ENCODE data around the gene GPR108. TPM values are rescaled to one million over a fixed set of nuclear protein-coding genes. Genes with fewer than 3 reads are reported as not detected.

Gene GPR108
- total and polyA plus RNA-seq, 2 of the 8 experiments (the other 6 are each of a cell fraction or from before 2014, with no cell fraction given) = 34.9 to 46.0 TPM

GRCh38 chr19:6693681-6694080, 43.7 kb downstream of the GPR108 start:
- H3K4me3 ChIP-seq (ENCODE audit: extremely low read depth in 1 of 4, insufficient read depth in 2 of 4, low read depth in 3 of 4, low read length in 4 of 4) = no peak overlapping the region
- no peak overlapping the region for H4K91ac ChIP-seq (replicated peaks; ENCODE audit: insufficient read length, low read length)
- no peaks in the 10 kb centered on the region for H3K79me2 ChIP-seq (ENCODE audit: control insufficient read depth in 1 of 2, insufficient read depth in 2 of 2, low read length in 2 of 2)
- no peaks in the 10 kb centered on the region for H4K20me1 ChIP-seq (replicated peaks in 1 of 2; ENCODE audit: control insufficient read depth in 1 of 2, insufficient read depth in 2 of 2, low read length in 2 of 2)
- DNase-seq (ENCODE audit: low read depth in 1 of 2, low spot score in 2 of 2) (no peak), FAIRE-seq (no peak)
- no peak overlapping the region for H2BK20ac ChIP-seq (ENCODE audit: low read length)
- H2BK12ac ChIP-seq (ENCODE audit: low read depth, low read length) = no peak overlapping the region
- no peak overlapping the region for H3K23ac ChIP-seq (ENCODE audit: insufficient read length)
- no peak overlapping the region for H3K14ac ChIP-seq (ENCODE audit: insufficient read length)
- no peak overlapping the region for H3K4me2 ChIP-seq (ENCODE audit: insufficient read depth in 1 of 2, low read depth in 2 of 2, low read length in 2 of 2)
- no peaks in the 10 kb centered on the region for H3K27me3 ChIP-seq (replicated peaks in 1 of 4; ENCODE audit: control insufficient read depth in 3 of 4, extremely low read depth in 1 of 4, insufficient read depth in 3 of 4, low read length in 3 of 4)
- no peak overlapping the region for H2BK120ac ChIP-seq (replicated peaks; ENCODE audit: low read depth, low read length)
- no peak overlapping the region for H2BK5ac ChIP-seq (ENCODE audit: low read depth, low read length)
- no peaks in the 10 kb centered on the region for H3K23me2 ChIP-seq (ENCODE audit: low read depth, low read length)
- H3K56ac ChIP-seq (replicated peaks; ENCODE audit: insufficient read length, low read depth, low read length) = no peak overlapping the region
- H3K79me1 ChIP-seq (ENCODE audit: low read depth, low read length) = no peaks in the 10 kb centered on the region
- no peaks in the 10 kb centered on the region for H3K4me1 ChIP-seq (replicated peaks in 1 of 4; ENCODE audit: control insufficient read depth in 3 of 4, insufficient read depth in 4 of 4, low read length in 3 of 4)
- no peaks in the 10 kb centered on the region for H3K9me3 ChIP-seq (ENCODE audit: insufficient read depth in 2 of 2, low read depth in 1 of 2, low read length in 1 of 2)
- H2AK5ac ChIP-seq (ENCODE audit: low read depth, low read length) = no peak overlapping the region
- no peak overlapping the region for H3K27ac ChIP-seq (ENCODE audit: low read depth, low read length)
- no peak overlapping the region for H3K9ac ChIP-seq (replicated peaks in 1 of 4; ENCODE audit: extremely low read depth in 1 of 4, low read depth in 3 of 4, low read length in 3 of 4)
- H3K18ac ChIP-seq (ENCODE audit: extremely low read depth, low read length) = no peak overlapping the region
- POLR2A ChIA-PET (ENCODE audit: partially characterized antibody) = no interaction called here
- H3K36me3 ChIP-seq (ENCODE audit: control insufficient read depth in 2 of 4, insufficient read depth in 4 of 4, low read length in 3 of 4) = no peaks in the 10 kb centered on the region
- no peak overlapping the region for H4K5ac ChIP-seq (ENCODE audit: insufficient read length, low read depth, low read length)
- 77% methylated on average over 3 of the region's 7 CpGs; no CpG with 5 or more reads in 1 of the 2 experiments for WGBS, 2 experiments (ENCODE audit: extremely low coverage in 1 of 2, insufficient coverage in 1 of 2, insufficient read length in 1 of 2, insufficient replicate concordance in 2 of 2, low coverage in 1 of 2, low lambda C conversion rate in 2 of 2, missing lambda C conversion rate in 1 of 2)
- H4K8ac ChIP-seq (ENCODE audit: extremely low read depth, insufficient read depth, low read length) = no peak overlapping the region
- H2BK15ac ChIP-seq (ENCODE audit: low read length) = no peak overlapping the region
- no peak overlapping the region for H3K4ac ChIP-seq (replicated peaks; ENCODE audit: insufficient read length, low read depth, low read length)
- H2AFZ ChIP-seq (ENCODE audit: low read length) = no peak overlapping the region
- CTCF ChIA-PET (ENCODE audit: partially characterized antibody) = no interaction called here
- TF ChIP-seq SUZ12 (IDR thresholded peaks at IDR 0.05; ENCODE audit: low read length) (no peak), SP1 (IDR thresholded peaks at IDR 0.05; ENCODE audit: low read depth, low read length) (no peak), RXRA (IDR thresholded peaks at IDR 0.05; ENCODE audit: insufficient read depth, low read depth, low read length) (no peak), POLR2AphosphoS5 (IDR thresholded peaks at IDR 0.05; ENCODE audit: low read depth, low read length) (no peak), CTCF (IDR thresholded peaks at IDR 0.05; ENCODE audit: control extremely low read depth in 1 of 3, insufficient read depth in 1 of 3, low read depth in 1 of 3, low read length in 3 of 3) (no peak), NANOG (IDR thresholded peaks at IDR 0.05; ENCODE audit: insufficient read depth, low read depth, low read length, poor library complexity, severe bottlenecking) (no peak), ATF3 (IDR thresholded peaks at IDR 0.05; ENCODE audit: insufficient read depth, low read depth, low read length) (no peak), KDM4A (IDR thresholded peaks at IDR 0.05; ENCODE audit: low read depth, low read length, severe bottlenecking) (no peak), TEAD4 (IDR thresholded peaks at IDR 0.05; ENCODE audit: low read depth, low read length) (no peak), KDM5A (IDR thresholded peaks at IDR 0.05; ENCODE audit: low read length) (no peak), TCF12 (IDR thresholded peaks at IDR 0.05; ENCODE audit: low read depth, low read length) (no peak)
